Stimulated activated naive CD4-positive, alpha-beta T cell (primary cell): ENCODE results near the gene TSPAN8.
"Not testable (repeated sequence)": the region's sequence is repeated elsewhere in the genome, so short reads cannot be mapped to it uniquely, and the experiment has no call there.

ENCODE experiments used
- DNase-seq, 6 experiments: peaks; one replicate each; lab custom pipeline; 2025; lab: John Stamatoyannopoulos, UW

TSPAN8 gene

DNA sequence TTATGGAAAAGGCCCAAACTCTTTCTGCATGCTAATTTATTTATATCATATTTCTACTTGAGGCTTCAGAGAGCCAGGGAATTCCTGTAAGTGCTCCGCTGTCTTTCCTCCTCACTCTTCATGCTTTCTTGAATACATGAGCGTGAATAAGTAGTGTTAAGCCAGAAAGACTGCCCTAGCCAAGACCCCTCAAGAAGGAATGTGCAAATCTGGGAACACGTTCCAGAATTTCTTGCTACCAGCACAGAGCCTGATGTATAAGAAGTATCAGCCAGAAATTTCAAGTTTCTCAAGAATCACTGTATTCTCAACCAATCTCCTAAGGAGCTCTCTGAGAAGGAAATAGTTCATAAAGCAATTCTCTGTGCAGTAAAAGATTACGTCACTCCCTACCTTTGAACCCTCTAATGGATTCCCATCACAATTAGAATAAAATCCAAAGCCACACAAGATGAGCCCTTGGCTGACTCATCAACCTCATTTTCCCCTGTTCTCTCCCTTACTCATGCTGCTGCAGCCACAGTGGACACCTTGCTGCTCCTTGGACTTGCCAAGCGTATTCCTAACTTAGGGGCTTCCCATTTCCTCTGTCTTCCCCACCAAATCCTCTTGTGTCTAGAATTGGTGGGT is 6.9 kb upstream of the TSPAN8 start:
- DNase-seq, result no peak

DNA sequence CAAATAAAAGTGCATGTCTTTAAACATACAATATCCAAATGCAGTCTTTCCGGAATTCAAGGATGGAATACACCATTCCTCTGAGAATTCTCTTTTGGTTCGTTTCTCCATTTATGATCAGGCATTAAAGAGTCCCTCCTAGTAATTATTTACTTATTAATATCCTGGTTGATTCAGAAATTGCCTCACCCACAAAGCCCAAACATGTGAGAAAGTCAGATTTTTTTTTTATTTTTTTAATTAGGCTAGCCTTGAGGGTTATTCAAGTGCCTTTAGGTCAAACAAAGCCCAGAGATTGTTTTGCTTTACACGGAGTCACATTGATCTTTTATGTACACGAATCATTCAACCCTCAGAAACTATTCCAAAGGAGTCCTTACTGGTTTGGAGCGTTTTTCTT is 6.4 kb upstream of the TSPAN8 start:
- DNase-seq, result no peak

DNA sequence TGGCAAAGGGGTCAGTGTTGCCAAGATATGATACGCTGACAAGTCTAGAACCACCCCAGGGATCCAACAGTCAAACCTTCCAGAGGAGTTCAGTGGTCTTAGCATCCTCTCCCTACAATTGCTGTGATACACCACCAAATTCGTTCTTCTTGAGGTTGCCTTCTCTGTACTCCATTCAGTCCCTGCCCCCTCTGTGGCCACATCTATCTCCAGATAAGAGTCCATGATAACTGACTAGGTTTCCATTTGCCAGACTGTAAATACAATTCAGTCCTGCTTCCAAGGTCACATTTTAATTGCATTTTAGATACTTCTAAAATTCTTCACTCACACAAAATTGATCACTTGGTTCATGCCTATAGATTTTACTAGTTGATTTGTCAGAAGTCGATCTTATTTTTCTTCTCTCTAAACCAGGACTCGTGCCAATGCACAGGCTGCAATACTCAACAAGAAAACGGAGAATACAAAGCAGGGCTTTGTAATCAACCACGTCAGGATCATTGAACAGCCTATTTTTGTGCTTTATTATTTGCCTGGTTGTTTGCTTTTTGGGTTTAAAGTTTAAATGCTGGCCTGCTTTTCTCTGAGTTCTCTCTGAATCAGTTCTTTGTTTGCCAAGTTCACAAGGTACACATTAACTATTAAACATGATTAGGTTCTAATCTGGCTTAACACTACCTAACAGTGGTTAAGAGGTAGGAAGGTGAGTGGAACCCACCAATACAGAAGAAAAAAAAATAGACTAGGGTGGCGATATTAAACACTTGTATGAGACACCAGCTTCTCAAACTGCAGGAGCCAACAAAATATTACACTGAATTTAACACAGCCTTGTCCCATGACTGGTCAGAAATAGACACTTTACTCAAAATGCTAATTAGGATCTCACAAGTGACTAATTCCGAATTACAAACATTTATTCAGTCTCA is 5.3 kb upstream of the TSPAN8 start:
- no peak for DNase-seq

DNA sequence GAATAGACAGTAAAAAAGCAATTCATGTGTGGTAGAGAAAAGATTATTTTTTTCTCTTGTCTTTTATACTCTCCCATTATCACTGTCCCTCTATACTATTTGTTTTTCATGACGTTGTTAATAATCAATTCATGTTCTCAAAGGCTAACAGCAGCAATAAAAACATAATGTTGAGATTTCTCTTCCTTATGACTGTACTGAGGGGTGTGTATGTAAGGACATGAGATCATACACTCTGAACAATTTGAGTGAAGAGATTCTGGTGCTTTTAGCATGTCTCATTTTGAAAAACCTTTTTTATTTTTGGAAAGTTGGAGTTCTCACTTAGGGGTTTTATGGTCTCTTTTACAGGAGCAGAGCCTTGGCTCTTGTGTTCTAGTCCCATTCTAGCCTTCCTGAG is 3.8 kb upstream of the TSPAN8 start:
- DNase-seq, result no peak

DNA sequence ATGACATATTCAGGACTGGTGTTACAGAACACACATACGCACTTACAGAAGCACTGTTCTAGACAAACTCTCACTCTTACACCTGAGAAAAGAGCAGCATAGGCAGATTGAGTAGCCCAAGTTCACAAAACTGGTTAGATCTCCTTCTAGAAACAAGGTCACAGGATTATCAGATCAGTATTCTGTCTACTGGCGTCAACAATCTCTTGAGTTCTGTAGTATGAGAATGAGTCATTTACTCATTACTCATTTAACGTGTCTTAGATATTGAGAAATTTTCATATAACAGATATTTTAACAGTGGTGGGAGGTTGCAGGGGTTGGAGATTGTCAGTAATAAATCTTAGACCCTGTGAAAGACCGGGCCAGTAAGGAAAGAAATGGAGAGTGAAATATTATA is 2.8 kb upstream of the TSPAN8 start:
- DNase-seq, result no peak

DNA sequence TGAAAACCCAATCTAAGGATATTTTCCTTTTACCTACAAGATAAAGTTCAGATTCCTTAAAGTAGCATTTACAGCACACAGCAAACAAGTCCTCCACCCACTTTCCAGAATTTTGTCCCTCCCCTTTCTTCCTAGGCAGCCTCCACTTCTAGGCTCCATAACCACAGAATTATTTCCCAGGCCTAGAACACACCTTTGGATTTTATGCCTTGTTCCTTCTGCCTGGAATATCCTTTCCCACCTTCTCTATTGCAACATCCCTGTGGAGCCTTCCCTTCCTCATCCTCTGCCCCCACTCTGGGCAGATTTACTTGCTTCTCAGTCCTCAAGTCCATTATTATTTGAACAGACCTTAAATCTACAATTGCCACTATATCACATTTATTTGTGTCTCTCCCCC is 2.1 kb upstream of the TSPAN8 start:
- DNase-seq, result no peak

DNA sequence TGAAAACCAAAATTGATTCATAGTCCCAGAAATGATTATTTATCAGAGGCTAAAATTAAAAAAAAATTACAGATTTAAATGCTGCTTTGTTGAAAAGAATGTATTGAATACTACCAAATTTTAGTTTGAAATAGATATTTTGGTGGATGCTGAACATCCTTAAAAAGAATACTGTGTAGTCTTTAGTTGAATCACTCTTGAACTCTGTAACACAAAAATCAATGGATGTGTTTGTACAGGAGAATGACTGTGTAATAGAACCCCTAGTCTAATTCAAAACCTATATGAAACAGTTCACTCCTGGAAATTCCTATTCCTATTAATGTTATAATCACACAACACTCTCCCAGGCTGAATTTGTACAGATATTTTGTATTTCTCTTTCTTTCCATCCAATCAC is 1.5 kb upstream of the TSPAN8 start:
- no peak for DNase-seq

DNA sequence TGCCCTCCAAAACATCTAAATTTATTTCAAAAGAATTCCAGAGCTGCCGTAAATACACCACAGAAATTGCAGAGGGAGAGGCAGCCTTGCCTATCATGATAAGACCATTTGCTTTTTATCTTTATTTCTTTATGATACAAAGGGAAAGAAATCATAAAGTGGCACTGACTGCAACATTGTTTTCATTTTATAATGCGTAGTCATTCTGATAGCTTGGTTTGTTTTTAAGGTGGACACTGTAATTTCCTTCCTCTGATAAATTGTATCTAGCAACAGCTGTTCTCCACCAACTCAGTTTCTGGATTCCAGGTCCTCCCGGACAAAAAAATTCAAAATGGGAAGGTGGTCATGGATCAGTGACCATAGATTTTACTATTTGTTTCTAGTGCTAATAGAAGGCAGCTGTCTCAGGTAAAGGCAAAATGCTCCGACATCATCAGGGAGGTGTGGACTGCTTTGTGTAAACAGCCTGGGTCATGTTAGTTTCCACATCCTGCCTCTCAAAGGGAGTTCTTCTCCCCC is 623 bp upstream of the TSPAN8 start:
- no peak for DNase-seq

DNA sequence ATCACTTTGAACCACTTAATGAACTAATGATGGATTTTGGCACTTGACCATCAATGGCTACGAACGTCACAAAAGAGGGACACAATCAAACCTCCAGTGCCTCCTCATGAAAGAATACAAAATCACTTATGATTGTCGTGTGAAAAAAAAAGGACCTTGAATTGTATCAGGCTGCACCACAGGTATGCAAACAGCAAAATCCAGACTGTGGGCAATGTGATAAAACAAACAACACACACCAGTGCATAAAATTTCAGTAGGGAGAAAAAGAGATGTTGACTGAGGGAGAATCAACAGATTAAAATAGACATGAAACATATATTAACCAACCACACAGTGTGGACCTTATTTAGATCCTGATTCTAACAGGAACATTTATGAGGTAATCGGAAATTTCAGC is 2.6 kb downstream of the TSPAN8 start:
- no peak for DNase-seq

DNA sequence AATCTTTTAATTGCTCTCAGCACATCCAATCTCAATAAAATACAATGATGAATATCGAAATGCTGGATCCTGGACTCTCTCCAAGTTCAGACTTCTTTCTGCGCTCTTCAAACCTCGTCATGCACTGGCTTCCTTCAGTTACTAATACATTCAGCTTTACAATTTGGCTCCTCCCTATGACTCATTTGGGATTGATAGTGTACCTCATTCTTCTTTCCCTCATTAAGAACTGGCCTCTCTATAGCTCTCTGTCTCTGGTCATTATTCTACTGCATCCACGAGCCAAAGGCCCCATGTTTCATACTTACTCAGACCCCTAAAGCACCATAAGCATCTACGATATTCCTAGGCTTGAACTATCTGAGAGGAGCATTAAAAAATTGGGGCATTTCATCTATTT is 4.9 kb downstream of the TSPAN8 start:
- no peak for DNase-seq

DNA sequence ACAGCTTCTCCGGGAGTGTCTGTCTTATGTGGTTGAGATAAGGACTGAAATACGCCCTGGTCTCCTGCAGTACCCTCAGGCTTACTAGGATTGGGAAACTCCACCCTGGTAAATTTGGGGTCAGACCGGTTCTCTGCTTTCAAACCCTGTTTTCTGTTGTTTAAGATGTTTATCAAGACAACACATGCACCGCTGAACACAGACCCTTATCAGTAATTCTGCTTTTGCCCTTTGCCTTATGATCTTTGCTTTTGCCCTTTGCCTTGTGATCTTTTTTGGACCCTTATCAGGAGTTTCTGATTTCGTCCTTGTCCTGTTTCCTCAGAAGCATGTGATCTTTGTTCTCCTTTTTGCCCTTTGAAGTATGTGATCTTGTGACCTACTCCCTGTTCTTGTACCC is 7.8 kb downstream of the TSPAN8 start:
- not testable (repeated sequence) for DNase-seq

DNA sequence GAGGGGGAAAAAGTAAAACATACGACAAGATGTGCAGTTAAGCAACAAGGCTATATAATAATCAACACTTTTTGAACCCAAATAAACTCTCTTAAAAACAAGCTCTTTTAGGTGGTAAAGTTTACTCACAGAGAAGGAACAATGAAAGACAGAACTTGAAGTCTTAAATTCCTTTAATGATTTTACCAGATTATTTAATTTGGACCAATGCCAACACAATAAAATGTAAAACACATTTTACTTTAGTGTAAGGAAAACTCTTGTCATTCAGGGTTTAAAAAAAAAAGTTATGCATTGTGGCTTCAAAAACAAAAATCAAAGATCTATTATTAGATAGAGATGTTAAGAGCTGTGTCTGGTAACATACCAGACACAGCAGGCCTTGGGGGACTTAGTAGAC is 13.1 kb downstream of the TSPAN8 start:
- DNase-seq, result no peak

DNA sequence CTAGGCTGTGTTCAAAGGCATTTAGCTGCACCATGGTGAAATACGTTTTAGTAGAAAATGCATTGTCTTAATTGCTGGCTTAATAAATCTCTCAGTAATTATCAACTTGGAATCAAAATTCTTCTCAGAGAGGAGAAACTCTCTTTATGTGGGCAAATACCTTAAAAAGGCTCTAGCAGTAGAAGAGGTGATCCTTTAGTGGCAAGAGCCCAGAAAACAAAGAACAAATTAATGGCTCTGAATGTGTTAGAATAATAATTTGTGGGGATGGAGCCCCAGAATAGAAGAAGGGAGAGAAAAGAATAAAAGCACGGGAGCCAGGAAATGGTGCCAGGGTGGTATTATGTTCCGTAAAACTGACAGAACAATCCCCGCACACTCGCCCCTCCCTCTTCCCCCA is 14.8 kb downstream of the TSPAN8 start:
- DNase-seq, result no peak

DNA sequence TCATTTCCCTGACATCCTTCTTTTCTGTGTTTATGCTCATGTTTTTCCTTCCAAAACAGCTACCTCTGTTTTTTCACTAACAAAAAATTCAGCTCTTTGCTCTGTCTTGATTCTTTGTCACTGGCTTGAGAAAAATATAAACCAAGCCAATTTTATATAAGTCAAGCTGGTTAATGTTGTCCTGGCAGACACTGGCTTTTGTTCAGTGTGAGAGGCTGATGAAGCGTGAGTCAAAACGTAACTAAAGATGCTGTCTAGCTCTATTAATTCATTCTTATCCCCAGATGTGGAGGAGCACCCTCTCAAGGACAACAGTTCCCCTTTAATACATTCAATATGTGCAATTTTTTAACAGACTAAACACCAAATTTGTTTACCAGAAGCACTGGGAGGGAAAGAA is 15.8 kb downstream of the TSPAN8 start:
- no peak for DNase-seq

DNA sequence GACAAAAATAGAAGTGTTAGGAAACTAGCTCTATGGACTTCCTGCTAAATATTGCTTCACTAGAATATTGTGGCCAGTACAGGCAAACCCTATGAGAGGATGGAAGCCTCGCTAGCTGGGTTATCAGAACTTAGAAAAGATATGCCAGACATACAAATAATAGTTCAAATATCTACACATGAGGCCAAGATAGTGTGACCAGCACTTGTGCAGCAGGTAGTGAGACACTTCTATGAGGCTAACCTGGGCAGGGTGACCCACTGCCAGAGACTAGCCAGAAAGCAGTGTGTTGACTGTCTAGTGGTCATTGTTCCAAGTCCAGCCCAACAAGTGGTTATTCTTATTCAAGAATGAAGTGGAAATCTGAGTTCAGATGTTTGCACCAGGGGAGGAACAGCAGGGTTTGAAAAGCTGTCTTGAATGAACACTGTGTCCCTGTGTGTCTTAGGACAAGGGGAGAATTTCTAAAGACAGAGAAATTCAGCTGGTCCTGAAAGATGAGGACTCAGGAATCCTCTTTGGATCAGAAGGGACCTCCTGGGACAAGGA is 16.3 kb downstream of the TSPAN8 start:
- DNase-seq, result no peak

DNA sequence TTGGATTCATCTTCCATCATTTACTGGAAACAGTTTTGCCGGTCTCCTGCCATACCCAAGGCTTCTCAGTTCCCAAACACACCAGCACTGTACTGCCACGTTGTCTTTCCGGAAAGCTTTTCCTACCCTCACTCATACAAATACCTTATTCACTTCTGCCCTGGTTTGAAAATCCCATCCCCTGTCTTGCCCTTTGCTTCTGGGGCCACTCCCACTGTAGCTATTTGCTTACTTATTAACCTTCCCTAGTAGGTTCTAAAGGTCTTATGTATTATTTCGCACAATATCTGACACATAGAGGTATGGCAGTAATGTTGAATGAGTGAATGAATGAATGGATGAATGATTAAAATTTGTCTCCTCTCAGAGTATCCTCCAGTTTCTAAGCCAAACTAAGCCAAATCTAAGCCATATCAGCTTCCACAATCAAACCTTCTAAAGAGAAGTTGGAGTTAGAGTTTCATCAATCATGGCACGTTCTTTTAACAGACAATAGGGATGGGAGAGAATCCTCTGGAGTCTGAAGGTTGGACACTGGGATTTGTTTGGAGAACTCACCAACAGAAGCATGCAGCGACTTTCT is 18.6 kb downstream of the TSPAN8 start:
- no peak for DNase-seq

DNA sequence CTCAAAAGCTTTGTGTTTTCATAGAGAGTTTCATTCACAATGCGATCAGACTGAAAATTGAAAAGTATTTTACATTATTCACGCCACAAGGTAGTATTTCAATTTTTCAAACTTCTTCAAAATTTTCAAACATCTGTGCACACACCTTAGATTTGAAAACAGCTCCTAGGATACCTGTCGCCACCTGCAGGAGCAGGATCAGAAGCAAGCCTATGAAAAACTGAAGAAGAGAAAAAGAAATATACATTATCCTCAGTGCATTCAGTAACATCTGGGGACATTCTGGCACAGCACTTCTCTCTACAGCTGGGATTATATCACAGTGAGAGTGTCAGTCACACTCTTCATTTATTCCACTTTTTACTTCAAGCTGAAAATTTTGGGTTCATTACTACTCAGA is 19.8 kb downstream of the TSPAN8 start:
- DNase-seq, result no peak

DNA sequence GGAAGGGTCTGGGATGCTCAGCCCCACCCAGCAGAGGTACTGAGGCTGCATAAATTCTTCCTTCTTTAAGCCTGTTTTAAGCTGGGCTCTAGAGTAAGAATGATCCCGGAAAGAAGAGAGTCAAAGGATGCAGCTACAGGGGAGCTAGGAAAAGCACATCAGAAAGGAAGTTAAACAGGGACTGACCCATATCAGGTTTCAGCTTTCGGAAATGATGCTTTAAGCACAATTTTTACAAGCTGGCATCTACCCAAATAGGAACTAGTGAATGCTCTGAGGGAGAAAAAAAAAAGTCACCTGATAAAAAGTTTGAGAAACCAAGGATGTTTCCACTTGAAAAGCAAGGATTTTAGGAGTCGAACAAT is 22.0 kb downstream of the TSPAN8 start:
- DNase-seq, result no peak

DNA sequence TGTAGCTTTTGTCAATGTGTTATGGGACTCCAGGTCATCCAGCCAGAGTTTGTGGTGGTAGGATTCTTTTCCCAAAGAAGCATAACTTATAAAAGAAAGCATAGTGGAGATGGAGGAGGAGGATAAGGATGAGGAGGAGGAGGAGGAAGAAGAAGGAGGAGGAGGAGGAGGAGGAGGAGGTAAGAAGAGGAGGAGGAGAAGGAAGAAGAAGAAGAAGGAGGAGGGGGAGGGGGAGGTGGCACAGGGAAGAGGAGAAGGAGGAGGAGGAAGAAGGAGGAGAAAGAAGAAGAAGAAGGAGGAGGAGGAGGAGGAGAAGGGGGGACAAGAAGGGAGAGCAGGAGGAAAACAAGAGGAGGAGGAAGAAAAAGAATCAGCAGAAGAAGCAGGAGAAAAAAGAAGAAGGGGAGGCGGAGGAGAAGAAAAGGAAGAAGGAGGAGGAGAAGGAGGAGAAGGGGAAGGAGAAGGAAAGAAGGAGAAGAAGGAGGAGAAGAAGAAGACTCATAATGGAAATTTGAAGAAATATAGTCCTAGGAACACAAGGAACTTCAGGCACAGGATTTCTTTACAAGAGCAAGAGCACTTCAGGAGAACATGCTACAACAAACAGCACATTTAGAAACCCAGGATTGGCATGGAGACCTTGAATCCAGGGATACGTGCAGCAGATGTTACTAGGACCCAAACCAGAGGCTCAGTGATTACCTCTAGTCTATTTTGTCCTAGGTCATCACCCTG is 22.6 kb downstream of the TSPAN8 start:
- DNase-seq, result no peak

DNA sequence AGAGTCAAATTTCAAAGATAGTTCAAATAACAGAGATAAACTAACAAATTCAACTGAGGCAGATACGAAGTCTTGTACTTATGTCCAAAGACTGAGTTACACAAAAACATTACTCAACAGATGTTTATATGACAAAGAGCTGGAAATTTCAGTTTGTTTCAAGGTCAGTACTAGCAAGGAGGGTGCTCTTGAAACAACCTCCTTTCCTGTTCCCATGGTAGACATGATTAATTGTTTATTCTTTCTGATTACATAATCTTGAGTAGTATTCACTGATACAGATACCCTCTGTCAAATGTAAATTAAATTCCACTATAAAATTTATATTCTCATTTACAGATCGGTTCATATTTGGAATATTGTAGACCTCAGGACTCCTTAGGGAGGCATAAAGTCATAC is 23.4 kb downstream of the TSPAN8 start:
- no peak for DNase-seq

DNA sequence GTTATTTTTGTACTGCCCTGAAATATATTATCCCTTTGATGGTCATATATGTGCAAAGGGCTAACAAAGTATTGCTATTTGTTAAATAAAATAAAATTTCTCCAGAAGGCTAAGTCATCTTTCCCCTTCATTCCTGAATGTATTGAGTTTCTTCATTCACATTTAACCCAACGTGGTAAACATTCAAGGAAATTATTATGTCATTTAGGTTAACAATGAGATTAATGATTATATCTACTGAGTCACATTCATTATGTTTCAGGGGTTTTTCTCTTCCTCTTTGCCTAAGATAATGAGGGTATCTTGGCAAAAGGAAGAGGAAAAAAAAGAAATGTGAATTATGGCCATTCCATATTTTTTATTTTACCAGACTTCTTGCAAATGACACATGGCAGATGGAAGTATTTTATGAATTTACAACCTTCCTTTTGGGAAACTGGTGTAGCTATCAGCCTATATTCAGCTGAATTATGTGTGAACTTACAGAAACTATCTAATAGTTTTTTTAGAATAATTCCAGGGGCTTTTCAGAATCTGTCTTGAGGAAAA is 27.2 kb downstream of the TSPAN8 start:
- no peak for DNase-seq

DNA sequence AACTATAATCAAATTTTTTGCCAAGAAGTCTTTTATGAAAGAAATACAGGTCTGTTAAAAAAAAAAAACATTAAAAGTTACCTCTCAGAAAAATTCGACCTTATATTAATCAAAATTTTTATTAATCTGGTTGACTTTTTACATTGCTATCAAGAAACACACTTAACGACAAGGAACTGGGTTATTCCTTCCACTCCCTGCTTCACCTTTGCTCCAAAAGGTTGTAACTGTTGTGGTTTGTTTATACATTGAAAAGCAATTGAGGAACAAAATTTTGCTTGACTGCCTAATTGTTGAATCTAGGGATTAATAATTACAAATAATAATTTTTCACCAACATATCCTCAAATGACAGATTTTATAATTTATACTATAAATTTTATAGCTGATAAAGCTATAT is 28.4 kb downstream of the TSPAN8 start:
- no peak for DNase-seq
